ENCODE measurements around the gene NF2.

DNA sequence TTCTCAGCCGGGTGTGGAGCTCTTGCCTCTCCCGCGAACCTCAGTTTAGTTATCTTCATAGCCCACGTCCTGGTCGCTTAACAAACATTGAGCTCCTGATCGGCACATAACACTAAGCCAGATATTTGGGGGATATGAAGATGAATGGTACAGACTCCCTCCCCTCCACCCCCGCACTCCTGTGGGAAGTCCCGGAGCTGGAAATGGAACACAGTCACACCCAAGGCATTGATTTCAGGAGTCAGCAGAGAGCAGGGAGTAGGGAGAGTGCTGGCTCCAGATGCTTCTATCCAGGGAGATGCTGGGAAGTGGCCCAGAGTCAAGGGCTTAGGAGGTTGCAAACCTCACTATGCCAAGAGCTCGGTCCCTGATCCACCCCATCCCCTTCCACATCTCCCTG, 90.2 kb downstream of the NF2 start:
- TF ChIP-seq CTCF (IDR thresholded peaks at IDR 0.05) (no peak), EP300 (IDR thresholded peaks at IDR 0.05) (no peak)

Data from ovary (tissue), 3 donors.